ENCODE measurements around the gene PAQR4.

GRCh38 chr16:2939968-2940367, 29.2 kb upstream of the PAQR4 start:
- no peak for TF ChIP-seq CTCF (IDR thresholded peaks at IDR 0.05)
- TF ChIP-seq POLR2A (IDR thresholded peaks at IDR 0.05) = no peak

Data from body of pancreas (tissue), 4 donors.